ENCODE data around the gene CEP290.

Gene CEP290, protein sequence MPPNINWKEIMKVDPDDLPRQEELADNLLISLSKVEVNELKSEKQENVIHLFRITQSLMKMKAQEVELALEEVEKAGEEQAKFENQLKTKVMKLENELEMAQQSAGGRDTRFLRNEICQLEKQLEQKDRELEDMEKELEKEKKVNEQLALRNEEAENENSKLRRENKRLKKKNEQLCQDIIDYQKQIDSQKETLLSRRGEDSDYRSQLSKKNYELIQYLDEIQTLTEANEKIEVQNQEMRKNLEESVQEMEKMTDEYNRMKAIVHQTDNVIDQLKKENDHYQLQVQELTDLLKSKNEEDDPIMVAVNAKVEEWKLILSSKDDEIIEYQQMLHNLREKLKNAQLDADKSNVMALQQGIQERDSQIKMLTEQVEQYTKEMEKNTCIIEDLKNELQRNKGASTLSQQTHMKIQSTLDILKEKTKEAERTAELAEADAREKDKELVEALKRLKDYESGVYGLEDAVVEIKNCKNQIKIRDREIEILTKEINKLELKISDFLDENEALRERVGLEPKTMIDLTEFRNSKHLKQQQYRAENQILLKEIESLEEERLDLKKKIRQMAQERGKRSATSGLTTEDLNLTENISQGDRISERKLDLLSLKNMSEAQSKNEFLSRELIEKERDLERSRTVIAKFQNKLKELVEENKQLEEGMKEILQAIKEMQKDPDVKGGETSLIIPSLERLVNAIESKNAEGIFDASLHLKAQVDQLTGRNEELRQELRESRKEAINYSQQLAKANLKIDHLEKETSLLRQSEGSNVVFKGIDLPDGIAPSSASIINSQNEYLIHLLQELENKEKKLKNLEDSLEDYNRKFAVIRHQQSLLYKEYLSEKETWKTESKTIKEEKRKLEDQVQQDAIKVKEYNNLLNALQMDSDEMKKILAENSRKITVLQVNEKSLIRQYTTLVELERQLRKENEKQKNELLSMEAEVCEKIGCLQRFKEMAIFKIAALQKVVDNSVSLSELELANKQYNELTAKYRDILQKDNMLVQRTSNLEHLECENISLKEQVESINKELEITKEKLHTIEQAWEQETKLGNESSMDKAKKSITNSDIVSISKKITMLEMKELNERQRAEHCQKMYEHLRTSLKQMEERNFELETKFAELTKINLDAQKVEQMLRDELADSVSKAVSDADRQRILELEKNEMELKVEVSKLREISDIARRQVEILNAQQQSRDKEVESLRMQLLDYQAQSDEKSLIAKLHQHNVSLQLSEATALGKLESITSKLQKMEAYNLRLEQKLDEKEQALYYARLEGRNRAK (N-terminal part only)
- total RNA-seq: 59.9 to 88.0 (median 82.6) reads per million in 4 experiments

DNA sequence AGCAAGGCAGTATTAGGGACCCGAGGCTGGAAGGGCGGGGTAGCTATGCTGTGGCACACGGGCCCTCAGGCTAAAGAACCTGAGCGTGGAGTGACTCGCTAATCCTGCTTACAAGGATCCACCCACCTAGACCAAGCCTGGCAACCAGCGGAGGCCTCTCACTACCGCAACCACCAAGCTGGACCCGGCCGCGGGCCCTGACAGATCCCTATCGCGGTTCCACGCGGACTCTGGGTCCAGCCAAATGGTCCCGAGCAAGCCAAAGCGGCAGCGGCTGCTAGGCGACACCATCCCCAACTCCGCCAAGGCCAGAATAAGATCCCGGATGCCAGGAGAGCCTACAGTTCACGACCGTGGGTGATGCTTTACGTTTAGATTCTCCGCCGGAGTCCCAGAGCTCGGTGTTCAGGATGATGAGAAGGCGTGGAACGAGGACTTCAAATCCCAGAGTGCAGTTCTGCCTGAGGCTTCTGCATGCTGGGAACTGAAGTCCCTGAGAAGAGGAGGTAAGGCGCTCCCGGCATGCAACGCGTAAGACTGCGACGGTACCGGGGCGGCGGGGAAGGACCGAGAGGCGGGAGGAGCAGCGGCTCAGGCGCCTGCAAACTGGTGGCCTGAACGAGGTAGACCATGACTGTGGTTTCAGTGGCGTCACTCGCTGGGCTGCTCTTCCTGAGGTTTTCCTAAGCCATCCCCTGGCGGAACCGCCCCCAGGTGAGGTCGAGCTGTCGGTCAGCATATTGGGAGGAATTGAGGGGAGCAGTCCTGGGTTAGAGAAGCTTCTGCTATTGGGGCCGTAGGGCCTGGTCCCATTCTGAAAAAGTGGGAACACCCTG is at the start of gene CEP290, which contains the start of gene TMTC3:
TSS of gene CEP290 (minus strand) at position 315 of the 836 bp plus-strand sequence. CDS start 781 bp downstream, outside the sequence.
TSS of gene TMTC3 (plus strand) at position 534 of the 836 bp plus-strand sequence. CDS start 6,009 bp downstream, outside the sequence.
- DNase-seq: peak; percentile 86

DNA sequence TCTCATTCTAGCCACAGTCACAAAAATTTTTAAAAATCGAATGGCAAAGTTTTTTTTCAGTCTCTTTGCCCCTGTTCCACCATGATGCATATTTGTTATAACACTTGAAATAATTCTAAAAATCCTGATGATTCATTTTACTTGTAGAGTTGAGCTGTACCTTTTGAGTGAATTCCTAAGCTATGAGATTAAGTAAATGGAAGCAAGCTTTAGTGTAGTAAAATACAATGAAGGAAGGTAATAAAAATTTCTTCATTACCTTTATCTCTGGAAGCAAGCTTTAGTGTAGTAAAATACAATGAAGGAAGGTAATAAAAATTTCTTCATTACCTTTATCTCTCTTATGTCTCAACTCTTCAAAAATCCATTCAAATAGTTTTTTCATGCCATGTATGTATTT is 46.3 kb upstream of the CEP290 start:
- no peak for DNase-seq

DNA sequence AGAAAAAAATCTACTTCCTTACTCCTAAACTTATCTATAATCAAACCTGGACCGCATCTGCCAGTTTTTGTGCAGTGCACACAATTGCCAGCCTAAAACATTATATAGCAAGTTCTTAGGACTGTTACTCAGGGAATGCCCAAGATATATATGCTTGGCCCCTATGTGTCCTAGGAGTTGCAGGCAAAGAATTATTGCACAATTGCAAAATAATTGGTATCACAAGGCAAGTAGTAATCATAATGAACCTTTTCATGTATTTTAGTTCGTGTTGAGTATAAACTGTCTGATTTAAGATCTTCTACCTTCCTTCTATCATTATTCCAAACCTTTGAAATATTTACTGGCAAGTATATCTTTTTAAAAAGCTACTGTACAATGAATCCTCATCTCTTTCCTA is 45.7 kb upstream of the CEP290 start:
- DNase-seq: no peak

DNA sequence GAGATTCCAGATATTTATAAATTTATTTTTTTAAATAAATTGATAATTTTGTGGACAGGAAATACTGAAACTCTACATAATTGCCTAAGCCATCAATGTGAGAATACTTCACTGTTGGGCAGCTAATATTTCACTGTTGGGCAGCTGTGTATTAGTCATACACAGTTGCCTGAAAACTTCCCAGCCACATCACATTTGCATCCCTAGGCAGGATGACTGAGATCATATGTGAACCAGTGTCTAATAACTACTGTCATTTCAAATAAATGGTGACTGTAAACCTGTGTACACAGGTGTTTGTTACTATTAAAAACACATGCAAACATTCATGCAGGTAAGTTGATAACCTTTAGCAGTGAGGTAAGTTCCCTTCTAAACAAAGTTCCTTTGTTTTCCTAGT is 44.1 kb upstream of the CEP290 start:
- no peak for DNase-seq

DNA sequence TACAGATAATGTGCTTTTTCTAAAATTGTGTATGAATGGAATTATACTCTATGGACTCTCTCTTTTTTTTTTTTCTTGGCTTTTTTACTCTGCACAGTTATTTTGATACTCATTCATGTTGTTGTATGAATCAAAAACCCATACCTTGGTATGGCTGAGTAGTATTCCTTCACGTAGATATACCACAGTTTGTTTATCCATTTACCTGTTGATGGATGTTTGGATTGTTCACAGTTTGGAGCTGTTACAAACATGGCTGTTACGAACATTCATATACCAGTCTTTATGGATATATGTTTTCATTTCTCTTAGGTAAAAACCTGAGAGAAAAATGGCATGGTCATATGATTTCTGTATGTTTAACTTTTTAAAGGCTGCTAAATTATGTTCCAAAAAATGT is 43.4 kb upstream of the CEP290 start:
- DNase-seq: no peak

DNA sequence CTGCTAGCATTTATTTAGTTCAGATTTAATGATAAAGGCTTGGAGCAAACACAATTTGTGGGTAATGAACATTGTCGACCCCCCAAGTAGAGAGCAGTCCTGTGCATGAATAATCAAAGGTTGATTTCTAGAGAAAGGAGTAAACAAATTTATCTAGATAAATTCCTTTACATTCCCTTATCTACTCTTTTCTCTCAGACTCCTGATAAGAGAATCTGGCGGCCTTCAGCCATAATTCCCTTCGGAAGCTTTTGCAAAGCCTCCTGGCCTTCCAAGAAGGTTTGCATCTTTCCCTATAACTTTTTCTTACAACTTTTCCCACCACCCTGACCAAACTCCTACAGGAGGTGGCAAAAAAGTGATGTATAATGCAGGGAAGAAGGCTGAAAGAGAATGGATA is 42.3 kb upstream of the CEP290 start:
- no peak for DNase-seq

DNA sequence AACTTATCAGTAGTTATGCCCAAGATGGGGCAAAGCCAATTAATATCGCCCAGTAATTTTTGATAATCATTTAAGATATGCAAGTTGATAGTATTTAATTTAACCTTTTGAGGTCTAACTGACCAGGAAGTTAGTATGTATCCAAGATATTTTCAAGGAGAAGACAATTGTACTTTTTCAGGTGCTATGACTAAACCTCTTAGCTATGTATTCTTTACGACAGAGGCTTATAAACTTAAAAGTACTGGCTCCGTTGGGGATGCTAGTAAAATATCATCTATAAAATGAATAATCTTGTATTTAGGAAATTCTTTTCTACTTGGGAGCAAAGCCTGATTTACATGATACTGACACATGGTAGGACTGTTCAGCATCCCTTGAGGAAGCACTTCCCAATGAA is 40.5 kb upstream of the CEP290 start:
- no peak for DNase-seq

DNA sequence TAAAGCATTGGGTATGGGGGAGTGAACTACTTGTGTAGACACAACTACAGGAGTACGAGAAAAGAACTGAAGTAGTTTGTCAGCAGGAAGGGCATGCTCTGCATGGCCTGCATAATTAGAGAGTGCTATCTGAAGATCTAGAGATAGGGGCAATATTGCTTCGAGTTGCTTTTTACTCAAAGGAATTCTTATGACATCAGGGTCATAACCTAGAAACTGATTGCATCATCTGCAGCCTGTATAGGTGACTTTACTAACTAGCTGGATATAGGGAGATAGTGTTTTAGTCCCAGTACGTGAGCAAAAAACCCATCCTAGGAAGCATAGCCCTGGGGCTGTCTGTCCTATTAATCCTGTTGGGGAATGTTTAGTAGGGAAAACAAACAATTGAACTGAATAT is 40.0 kb upstream of the CEP290 start:
- no peak for DNase-seq

DNA sequence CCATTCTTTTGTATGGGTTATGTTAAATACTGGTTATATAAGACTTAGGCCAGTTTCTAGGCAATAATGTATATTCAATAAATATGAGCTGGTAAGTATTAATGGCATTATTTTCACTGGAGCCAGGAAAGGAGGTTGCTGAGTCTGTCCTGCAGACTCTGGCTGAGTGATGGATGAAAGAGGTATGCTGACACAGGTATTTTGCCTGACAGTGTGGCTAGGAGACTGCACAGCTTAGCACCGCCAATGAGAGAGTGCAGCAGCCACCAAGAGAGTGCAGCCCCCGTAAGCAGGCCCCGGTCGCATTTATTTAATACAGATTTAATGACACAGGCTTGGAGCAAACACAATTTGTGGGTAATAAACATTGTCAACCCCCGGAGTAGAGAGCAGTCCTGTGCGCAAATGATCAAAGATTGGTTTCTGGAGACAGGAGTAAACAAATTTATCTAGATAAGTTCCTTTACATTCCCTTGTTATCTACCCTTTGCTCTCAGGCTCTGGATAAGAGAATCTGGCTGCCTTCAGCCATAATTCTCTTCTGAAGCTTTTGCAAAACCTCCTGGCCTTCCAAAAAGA is 37.6 kb upstream of the CEP290 start:
- no peak for DNase-seq

DNA sequence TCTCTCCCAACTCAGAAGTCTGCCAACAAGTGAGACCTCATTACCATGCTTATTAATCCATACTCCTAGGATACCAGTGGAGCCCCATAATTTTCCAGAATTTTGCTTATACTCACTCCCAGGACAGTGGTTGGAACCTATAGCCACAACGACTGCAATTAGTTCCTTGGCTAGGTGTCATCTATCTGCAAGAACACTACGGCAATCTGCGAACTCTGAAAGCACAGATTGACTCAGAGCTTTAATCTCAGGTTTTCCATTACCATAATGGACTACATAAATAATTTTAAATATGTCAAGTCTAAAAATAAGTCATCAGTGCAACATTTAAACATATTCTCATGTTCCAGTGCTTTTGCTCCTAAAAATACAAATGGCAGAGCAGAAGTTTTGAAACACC is 33.7 kb upstream of the CEP290 start:
- no peak for DNase-seq

DNA sequence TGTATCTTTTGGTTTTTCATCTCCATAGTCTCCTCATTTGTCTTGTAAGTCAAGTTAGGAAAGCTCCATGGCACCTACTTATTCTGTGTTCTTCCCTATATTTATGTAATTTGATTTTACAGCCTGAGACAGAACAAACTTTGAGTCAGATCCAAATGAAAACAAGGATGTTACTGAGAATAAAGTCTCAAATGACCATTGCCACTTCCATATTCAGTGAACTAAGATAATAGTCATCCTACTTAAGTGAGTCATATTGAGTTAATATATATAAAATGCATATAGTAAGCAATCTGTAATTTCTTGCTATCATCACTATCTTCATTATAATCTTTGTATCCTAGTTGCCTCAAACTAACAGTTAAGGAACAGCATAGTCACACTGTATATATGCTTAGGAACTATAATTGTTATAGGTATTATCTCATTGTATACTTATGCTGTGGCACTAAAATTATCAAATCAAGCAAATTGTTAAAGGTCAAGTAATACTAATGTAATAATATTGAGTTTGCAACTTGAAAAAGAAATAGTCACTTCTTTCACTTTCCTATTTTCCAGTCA is 31.0 kb upstream of the CEP290 start:
- no peak for DNase-seq

DNA sequence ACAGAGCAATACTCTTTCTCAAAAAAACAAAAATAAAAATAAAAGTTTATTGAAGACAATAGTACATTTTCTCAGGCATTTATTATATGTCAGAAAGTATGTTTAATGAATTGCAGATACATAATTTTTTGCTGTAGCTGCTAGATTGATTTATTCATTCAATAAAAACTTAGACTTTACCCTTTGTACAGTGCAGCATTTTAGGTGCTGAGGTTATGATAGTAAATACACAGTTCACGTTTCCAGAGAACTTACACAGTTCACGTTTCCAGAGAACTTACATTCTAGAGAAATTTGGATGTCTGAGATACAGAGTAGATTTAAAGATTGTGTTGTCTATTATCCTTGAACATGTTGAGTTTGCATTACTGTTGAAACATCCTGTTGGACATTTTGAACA is 25.5 kb upstream of the CEP290 start:
- no peak for DNase-seq

DNA sequence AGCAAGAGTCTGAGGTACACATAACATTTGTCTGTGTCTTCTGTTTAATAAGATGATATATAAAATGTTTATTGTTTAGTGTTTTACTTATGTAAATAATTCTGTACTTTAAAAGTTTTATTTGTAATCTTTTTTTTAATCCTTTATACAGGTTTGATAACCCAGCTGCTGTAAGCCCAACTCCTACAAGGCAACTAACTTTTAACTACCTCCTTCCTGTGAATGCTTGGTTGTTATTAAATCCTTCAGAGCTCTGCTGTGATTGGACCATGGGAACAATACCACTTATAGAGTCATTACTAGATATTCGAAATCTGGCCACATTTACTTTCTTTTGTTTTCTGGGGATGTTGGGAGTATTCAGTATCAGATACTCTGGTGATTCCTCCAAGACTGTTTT is 24.3 kb upstream of the CEP290 start:
- DNase-seq: no peak

DNA sequence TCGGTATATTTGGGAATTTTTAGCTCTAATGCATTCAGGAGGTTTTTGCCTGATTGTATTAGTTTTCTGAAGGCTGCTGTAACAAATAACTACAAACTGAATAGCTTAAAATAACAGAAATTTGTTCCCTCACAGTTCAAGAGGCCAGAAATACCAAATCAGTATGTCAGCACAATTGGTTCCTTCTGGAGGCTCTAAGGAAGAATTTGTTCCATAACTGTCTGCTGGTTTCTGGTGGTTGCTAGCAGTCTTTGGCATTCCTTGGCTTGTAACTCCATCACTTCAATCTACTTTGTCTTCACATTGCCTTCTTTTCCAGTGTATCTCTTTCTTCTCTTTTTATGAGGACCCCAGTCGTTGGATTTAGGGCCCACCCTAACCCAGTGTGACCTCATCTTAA is 21.5 kb upstream of the CEP290 start:
- DNase-seq: no peak

DNA sequence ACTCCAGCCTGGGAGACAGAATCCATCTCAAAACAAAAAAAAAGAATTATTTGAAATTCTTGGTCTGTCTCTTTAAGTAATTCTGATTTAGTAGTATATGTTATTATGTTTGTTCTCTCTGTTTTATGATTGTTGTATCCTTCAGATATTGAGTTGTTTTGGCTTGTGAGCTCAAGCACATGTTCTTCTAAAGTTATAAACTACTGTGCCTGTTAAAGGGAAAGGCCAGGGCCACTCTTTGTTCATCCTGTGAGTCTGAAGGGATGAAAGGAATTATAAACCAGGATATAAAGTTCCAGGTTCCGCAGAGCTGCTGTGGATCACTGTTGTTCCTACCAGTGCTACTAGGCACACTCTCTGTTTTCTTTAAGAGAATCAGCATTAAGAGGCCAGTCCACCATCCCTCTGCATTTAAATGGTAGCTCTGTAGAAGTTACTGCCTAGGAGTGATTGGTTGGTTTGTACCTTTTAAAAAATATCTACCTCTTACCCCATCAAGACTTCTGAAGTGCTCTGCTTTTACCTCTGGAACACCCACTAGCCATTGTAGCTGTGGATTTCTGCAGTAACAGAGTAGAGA is 14.3 kb upstream of the CEP290 start:
- DNase-seq: no peak

DNA sequence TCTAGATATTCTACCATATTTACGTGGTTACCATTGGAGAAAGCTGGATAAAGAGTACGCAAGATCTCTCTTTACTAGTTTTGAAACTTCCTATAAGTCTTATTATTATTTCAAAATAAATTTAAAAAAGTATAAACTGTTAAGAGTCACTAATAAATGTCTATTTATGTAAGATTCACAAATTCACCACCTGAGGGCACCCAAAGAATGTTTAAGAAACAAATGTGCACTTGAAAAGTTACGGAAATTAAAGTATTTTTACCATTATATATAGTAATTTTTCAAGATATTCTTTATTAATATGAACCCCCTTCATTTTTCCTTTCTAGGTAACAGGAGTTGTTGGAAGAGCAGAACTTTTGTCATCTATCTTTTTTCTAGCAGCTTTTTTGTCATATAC is 12.1 kb upstream of the CEP290 start:
- no peak for DNase-seq

DNA sequence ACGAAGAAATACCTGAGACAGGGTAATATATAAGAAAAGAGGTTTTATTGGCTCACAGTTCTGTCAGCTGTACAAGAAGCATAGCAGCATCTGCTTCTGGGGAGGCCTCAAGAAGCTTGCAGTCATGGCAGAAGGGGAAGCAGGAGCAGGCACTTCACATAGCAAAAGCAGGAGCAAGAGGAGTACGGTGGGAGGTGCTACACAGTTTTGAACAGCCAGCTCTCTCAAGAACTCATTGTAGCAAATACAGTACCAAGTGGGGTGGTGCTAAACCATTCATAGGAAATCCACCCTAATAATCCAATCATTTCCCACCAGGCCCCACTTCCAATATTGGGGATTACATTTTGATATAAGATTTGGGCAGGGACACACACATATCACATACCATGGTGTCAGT is 8.2 kb upstream of the CEP290 start:
- no peak for DNase-seq

DNA sequence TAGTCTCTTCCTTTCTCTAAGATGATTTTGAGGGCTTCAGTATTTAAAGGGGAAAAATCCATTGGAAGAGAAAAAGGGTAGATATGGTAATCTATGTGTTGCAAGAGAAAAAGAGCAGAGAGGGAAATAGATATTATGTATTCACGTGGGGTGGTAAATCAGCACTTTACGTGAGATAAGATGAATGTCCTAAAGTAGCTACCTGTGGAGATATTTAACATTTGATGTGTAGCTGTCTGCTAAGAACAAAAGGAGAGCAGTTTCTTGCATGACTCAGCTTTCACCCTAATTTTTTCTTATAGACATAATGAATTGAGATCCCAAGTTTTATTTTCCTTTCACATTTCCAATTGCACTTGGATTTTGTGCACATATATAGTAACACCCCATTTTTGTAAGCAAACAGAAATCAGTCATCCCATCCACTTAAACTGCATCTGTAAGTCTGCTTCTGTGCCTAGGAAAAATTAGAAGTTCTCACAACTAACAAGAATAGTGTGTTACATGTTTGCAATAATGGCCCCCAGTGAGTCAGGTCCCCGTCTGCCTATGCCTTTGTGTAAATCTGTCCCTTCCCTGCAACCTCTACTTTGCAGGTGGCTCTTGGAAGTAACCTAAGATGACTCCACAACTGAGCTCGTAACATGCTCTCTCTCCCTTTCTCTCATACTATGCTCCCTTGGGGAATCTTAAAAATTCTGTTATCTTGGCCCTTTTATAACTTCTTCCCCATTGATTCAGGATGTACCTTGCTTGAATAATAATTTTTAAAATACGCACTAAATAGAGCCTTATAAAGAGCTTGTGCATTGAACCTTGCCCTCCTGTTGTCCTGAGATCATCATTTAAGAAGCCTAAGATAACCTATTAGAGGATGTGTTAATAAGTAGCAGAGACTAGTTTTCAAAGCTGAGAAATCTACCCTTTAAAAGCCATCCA is 3.9 kb upstream of the CEP290 start:
- no peak for DNase-seq
